ENCODE results near the gene B4GALNT2. TPM values are rescaled to one million over a fixed set of nuclear protein-coding genes. Genes with fewer than 3 reads are reported as not detected.

The B4GALNT2 gene
- total and polyA plus RNA-seq, 2 of the 13 experiments (the other 11 are each of a cell fraction or from before 2014, with no cell fraction given), result not detected

- TF ChIP-seq ZNF574 (CRISPR knock-in tag; IDR thresholded peaks at IDR 0.05) (peak; percentile 73), JUNB (CRISPR knock-in tag; IDR thresholded peaks at IDR 0.05; ENCODE audit: borderline replicate concordance) (peak; percentile 84; the same call in 1 of the 2 replicates), ZNF264 (CRISPR knock-in tag; IDR thresholded peaks at IDR 0.05) (peak; percentile 68), ATM (IDR thresholded peaks at IDR 0.05; ENCODE audit: borderline replicate concordance) (no peak), SKI (IDR thresholded peaks at IDR 0.05; ENCODE audit: partially characterized antibody) (peak; percentile 60), ZNF510 (CRISPR knock-in tag; IDR thresholded peaks at IDR 0.05; ENCODE audit: low read depth) (peak; percentile 94; the same call in 1 of the 2 replicates), HOXA9 (CRISPR knock-in tag; IDR thresholded peaks at IDR 0.05; ENCODE audit: borderline replicate concordance) (no peak), ZNF160 (CRISPR knock-in tag; IDR thresholded peaks at IDR 0.05) (peak; percentile 88), THAP9 (CRISPR knock-in tag; IDR thresholded peaks at IDR 0.05; ENCODE audit: borderline replicate concordance) (peak; percentile 71), ZNF263 (CRISPR knock-in tag; IDR thresholded peaks at IDR 0.05) (peak; percentile 48; the same call in 1 of the 2 replicates), ZBTB46 (CRISPR knock-in tag; IDR thresholded peaks at IDR 0.05; ENCODE audit: borderline replicate concordance) (0 out of 2 replicates have a peak, but pooled peaks have one; percentile 89), ZNF569 (CRISPR knock-in tag; IDR thresholded peaks at IDR 0.05; ENCODE audit: borderline replicate concordance) (peak; percentile 91; the same call in 1 of the 2 replicates), ZSCAN22 (CRISPR knock-in tag; IDR thresholded peaks at IDR 0.05) (peak; percentile 75; the same call in 1 of the 2 replicates), PHF5A (CRISPR knock-in tag; IDR thresholded peaks at IDR 0.05; ENCODE audit: low read depth, unreplicated experiment) (no peak), ZBTB43 (CRISPR knock-in tag; conservative IDR thresholded peaks at IDR 0.05) (peak; percentile 83), ZNF33A (CRISPR knock-in tag; IDR thresholded peaks at IDR 0.05; ENCODE audit: borderline replicate concordance) (no peak; the same call in 1 of the 2 replicates), ZNF3 (CRISPR knock-in tag; IDR thresholded peaks at IDR 0.05) (0 out of 2 replicates have a peak, but pooled peaks have one; percentile 16)
Observed at GRCh38 chr17:49191917-49192741, 59.6 kb downstream of the B4GALNT2 start (continued).
